Mesenchymal stem cell (in vitro differentiated cells and primary cell): Measurements from ENCODE around the gene TAF6L.

ENCODE experiments used
- DNase-seq: peaks from one replicate; pipeline ENCODE4 v3.0.0-alpha.2; 2013
- H2AFZ ChIP-seq: one replicate; pipeline ENCODE4 v1.6.1; 2013; ENCODE audit warnings: low read depth, mild to moderate bottlenecking, control low read depth, inconsistent platforms, low read length, moderate library complexity
- H2AK5ac ChIP-seq: 2 replicates; pipeline ENCODE4 v1.6.1; 2013; ENCODE audit warnings: low read length, moderate library complexity, mild to moderate bottlenecking, inconsistent platforms; ENCODE audit not compliant: severe bottlenecking
- H2BK120ac ChIP-seq: one replicate; pipeline ENCODE4 v1.6.1; 2013; ENCODE audit warnings: low read depth, mild to moderate bottlenecking, inconsistent platforms, low read length, moderate library complexity
- H2BK12ac ChIP-seq, 2 experiments: one replicate each; pipeline ENCODE4 v1.6.1; 2013; ENCODE audit warnings: inconsistent platforms in 2 of 2, low read length in 2 of 2, mild to moderate bottlenecking in 2 of 2, moderate library complexity in 2 of 2, control low read depth in 1 of 2
- H2BK15ac ChIP-seq: one replicate; pipeline ENCODE4 v1.6.1; 2013; ENCODE audit warnings: mild to moderate bottlenecking, low read depth, inconsistent platforms; ENCODE audit not compliant: poor library complexity, severe bottlenecking
- H2BK5ac ChIP-seq: 2 replicates; pipeline ENCODE4 v1.6.1; 2013; ENCODE audit warnings: low read depth, mild to moderate bottlenecking, low read length, control low read depth, inconsistent platforms; ENCODE audit not compliant: poor library complexity, severe bottlenecking
- H3K14ac ChIP-seq, 2 experiments: one replicate each; pipeline ENCODE4 v1.6.1; 2013; ENCODE audit warnings: inconsistent platforms in 2 of 2, low read length in 2 of 2, control low read depth in 1 of 2, mild to moderate bottlenecking in 1 of 2, moderate library complexity in 1 of 2
- H3K18ac ChIP-seq, 2 experiments: one replicate each; pipeline ENCODE4 v1.6.1; 2013; ENCODE audit warnings: inconsistent platforms in 2 of 2, low read length in 2 of 2, control low read depth in 1 of 2, low read depth in 1 of 2, mild to moderate bottlenecking in 1 of 2
- H3K23ac ChIP-seq, 2 experiments: one replicate each; pipeline ENCODE4 v1.6.1; 2013; ENCODE audit warnings: inconsistent platforms in 2 of 2, low read length in 2 of 2, mild to moderate bottlenecking in 2 of 2, moderate library complexity in 2 of 2, control low read depth in 1 of 2
- H3K27ac ChIP-seq: 2 replicates; pipeline ENCODE4 v1.5.1; 2013; ENCODE audit warnings: mild to moderate bottlenecking, moderate library complexity, low read length, control low read depth, inconsistent platforms; ENCODE audit not compliant: poor library complexity, severe bottlenecking
- H3K27me3 ChIP-seq, 2 experiments: 2 replicates each; pipeline versions ENCODE4 v1.6.1 to v1.7.0; 2013; ENCODE audit warnings: low read length in 2 of 2, mild to moderate bottlenecking in 2 of 2, moderate library complexity in 2 of 2, control low read depth in 1 of 2, inconsistent platforms in 1 of 2; ENCODE audit not compliant: control insufficient read depth in 1 of 2, insufficient read depth in 1 of 2
- H3K36me3 ChIP-seq, 2 experiments: 2 replicates each; pipeline versions ENCODE4 v1.6.1 to v1.7.0; 2013; ENCODE audit warnings: low read length in 2 of 2, control low read depth in 1 of 2, inconsistent platforms in 1 of 2, low read depth in 1 of 2, mild to moderate bottlenecking in 1 of 2; ENCODE audit not compliant: insufficient read depth in 2 of 2, control insufficient read depth in 1 of 2
- H3K4ac ChIP-seq, 2 experiments: one replicate each; pipeline ENCODE4 v1.6.1; 2013; ENCODE audit warnings: inconsistent platforms in 2 of 2, low read length in 2 of 2, mild to moderate bottlenecking in 2 of 2, moderate library complexity in 2 of 2, control low read depth in 1 of 2, low read depth in 1 of 2
- H3K4me1 ChIP-seq: 2 replicates; pipeline ENCODE4 v1.6.1; 2013; ENCODE audit warnings: low read depth, low read length, control low read depth; ENCODE audit not compliant: control insufficient read depth, insufficient read depth
- H3K4me2 ChIP-seq: 2 replicates; pipeline ENCODE4 v1.6.1; 2013; ENCODE audit warnings: low read length, mild to moderate bottlenecking, inconsistent platforms; ENCODE audit not compliant: poor library complexity, severe bottlenecking
- H3K4me3 ChIP-seq, 2 experiments: 2 replicates each; pipeline versions ENCODE4 v1.5.1 to v1.7.0; 2013; ENCODE audit warnings: low read length in 2 of 2, mild to moderate bottlenecking in 2 of 2, control low read depth in 1 of 2, low read depth in 1 of 2; ENCODE audit not compliant: insufficient read depth in 1 of 2
- H3K79me1 ChIP-seq: replicated peaks from 2 replicates; pipeline ENCODE4 v1.6.1; 2013; ENCODE audit warnings: mild to moderate bottlenecking, control low read depth, low read length, inconsistent platforms; ENCODE audit not compliant: poor library complexity, severe bottlenecking
- H3K9ac ChIP-seq: 2 replicates; pipeline ENCODE4 v1.7.0; 2013; ENCODE audit warnings: mild to moderate bottlenecking, low read length, moderate library complexity
- H3K9me3 ChIP-seq: 2 replicates; pipeline ENCODE4 v1.7.0; 2013; ENCODE audit warnings: mild to moderate bottlenecking, low read length; ENCODE audit not compliant: control insufficient read depth
- H4K8ac ChIP-seq: one replicate; pipeline ENCODE4 v1.6.1; 2013; ENCODE audit warnings: inconsistent platforms, mild to moderate bottlenecking, low read length, moderate library complexity
- H4K91ac ChIP-seq: one replicate; pipeline ENCODE4 v1.6.1; 2013; ENCODE audit warnings: mild to moderate bottlenecking, low read length, inconsistent platforms
- WGBS: methylation state at CpG from one replicate; pipeline ENCODE4 v1.1.7; 2013; ENCODE audit warnings: mixed read lengths; 5-methylcytosine and 5-hydroxymethylcytosine counted together

The TAF6L gene

DNA sequence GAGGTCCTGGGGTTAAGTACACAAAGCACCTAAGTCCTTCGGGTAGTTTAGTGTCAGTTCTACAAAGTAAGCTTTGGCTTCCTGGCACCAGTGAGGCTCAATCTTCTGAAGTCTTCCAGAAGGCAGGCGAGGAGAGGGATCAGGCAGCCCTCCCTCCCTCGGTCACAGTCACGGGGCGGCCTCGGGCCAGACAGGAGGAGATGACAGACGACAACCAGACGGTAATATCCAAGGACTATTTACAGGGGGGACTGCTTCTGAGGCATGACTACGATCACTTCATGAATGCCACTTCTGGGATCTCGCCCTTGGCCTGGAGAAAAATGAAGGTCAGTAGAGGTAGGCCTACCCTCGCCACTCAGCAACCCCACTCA lies 21.0 kb downstream of the TAF6L start:
- Histone ChIP-seq H3K4me1 (peaks cover 18% of the 10 kb centered on the region), H3K79me1 (peaks cover 15% of the 10 kb centered on the region), H3K9me3 (no peaks in the 10 kb centered on the region), H4K8ac (peak overlapping the region; percentile 19), H3K27me3 (no peaks in the 10 kb centered on the region), H2AK5ac (peak overlapping the region; percentile 37), H2BK12ac (no peak overlapping the region), H3K4ac (peak overlapping the region in 1 of 2 experiments; percentile 59), H2BK15ac (no peak overlapping the region), H2BK120ac (no peak overlapping the region), H3K23ac (peak overlapping the region in 1 of 2 experiments; percentile 50), H4K91ac (no peak overlapping the region), H3K27ac (peak overlapping the region; percentile 71), H3K36me3 (peaks cover 64 to 72% of the 10 kb centered on the region in 2 experiments), H3K4me2 (no peak overlapping the region), H3K9ac (peak overlapping the region; percentile 94), H2AFZ (no peak overlapping the region), H2BK5ac (no peak overlapping the region), H3K18ac (peak overlapping the region; percentile 28 to 49), H3K4me3 (peak overlapping the region in 1 of 2 experiments; percentile 96), H3K14ac (peak overlapping the region in 1 of 2 experiments; percentile 77)
- DNase-seq: peak; percentile 76
- 32% methylated on average over 8 of the region's 11 CpGs for WGBS

DNA sequence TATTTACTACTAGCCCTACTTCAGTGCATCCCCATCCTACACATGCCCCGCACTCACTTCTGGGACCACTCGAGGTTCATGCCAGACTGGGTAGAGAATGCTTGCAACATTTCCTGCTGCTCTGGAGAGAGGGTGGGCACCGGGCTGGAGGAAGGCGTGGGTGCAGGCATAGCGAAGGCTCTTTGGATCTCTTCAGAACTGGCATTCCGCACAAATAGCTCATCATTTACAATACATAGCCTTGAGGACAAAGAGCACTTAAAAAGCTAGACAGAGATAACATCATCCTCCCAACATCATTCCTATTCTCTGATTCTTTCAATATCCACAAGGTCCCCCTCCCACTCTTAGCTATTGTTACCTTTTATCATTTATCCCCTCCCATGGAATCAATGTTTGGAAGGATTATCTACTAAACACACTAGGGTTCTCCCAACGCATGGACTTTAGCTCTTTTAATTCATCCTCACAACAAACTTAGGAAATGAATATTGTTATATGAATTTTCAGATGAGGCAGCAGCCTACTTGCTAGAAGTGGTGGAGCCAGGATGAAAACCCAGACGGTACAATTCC lies 23.1 kb downstream of the TAF6L start:
- no peak overlapping the region for H3K18ac ChIP-seq
- no peak overlapping the region for H3K4ac ChIP-seq
- H2BK5ac ChIP-seq: no peak overlapping the region
- no peak overlapping the region for H4K8ac ChIP-seq
- WGBS: 97% methylated on average over 7 of the region's 8 CpGs
- peak overlapping the region; percentile 21 for H3K9ac ChIP-seq
- H3K27me3 ChIP-seq: no peaks in the 10 kb centered on the region
- no peak overlapping the region for H3K14ac ChIP-seq
- H3K4me2 ChIP-seq: no peak overlapping the region
- H3K27ac ChIP-seq: no peak overlapping the region
- H3K23ac ChIP-seq: no peak overlapping the region
- no peak overlapping the region for H4K91ac ChIP-seq
- H2BK12ac ChIP-seq: no peak overlapping the region
- H2BK15ac ChIP-seq: no peak overlapping the region
- no peak overlapping the region for H3K4me3 ChIP-seq
- no peak overlapping the region for H2AFZ ChIP-seq
- H3K4me1 ChIP-seq: peaks cover 14% of the 10 kb centered on the region
- H3K9me3 ChIP-seq: no peaks in the 10 kb centered on the region
- peaks cover 25% of the 10 kb centered on the region for H3K79me1 ChIP-seq
- no peak overlapping the region for H2BK120ac ChIP-seq
- peaks cover 79 to 85% of the 10 kb centered on the region in 2 experiments for H3K36me3 ChIP-seq
- DNase-seq: no peak
- no peak overlapping the region for H2AK5ac ChIP-seq

GRCh38 chr11:62796281-62796680 lies 25.1 kb downstream of the TAF6L start:
- no peak for DNase-seq
- H2AK5ac ChIP-seq: no peak overlapping the region
- H2BK5ac ChIP-seq: no peak overlapping the region
- H4K91ac ChIP-seq: no peak overlapping the region
- no peak overlapping the region for H3K14ac ChIP-seq
- no peaks in the 10 kb centered on the region for H3K27me3 ChIP-seq
- 88% methylated on average over 7 of the region's 7 CpGs for WGBS
- H3K4me2 ChIP-seq: no peak overlapping the region
- no peak overlapping the region for H3K23ac ChIP-seq
- H2BK120ac ChIP-seq: no peak overlapping the region
- H3K27ac ChIP-seq: no peak overlapping the region
- H3K79me1 ChIP-seq: peaks cover 36% of the 10 kb centered on the region
- H3K4ac ChIP-seq: no peak overlapping the region
- peaks cover 9% of the 10 kb centered on the region for H3K4me1 ChIP-seq
- no peak overlapping the region for H4K8ac ChIP-seq
- no peaks in the 10 kb centered on the region for H3K9me3 ChIP-seq
- H2BK12ac ChIP-seq: no peak overlapping the region
- no peak overlapping the region for H2AFZ ChIP-seq
- peaks cover 85 to 90% of the 10 kb centered on the region in 2 experiments for H3K36me3 ChIP-seq
- no peak overlapping the region for H3K18ac ChIP-seq
- no peak overlapping the region for H3K4me3 ChIP-seq
- no peak overlapping the region for H2BK15ac ChIP-seq
- H3K9ac ChIP-seq: no peak overlapping the region

- Histone ChIP-seq H2AFZ (no peak overlapping the region), H3K36me3 (peaks cover 82 to 90% of the 10 kb centered on the region in 2 experiments), H2BK15ac (no peak overlapping the region), H4K8ac (no peak overlapping the region), H3K23ac (no peak overlapping the region), H3K4me2 (no peak overlapping the region), H3K27ac (no peak overlapping the region), H3K9me3 (no peaks in the 10 kb centered on the region), H2BK12ac (no peak overlapping the region), H3K4me3 (no peak overlapping the region), H3K4me1 (peaks cover 6% of the 10 kb centered on the region), H3K14ac (no peak overlapping the region), H2BK120ac (no peak overlapping the region), H3K4ac (no peak overlapping the region), H2AK5ac (no peak overlapping the region), H3K79me1 (peaks cover 42% of the 10 kb centered on the region), H3K27me3 (no peaks in the 10 kb centered on the region), H3K18ac (no peak overlapping the region), H4K91ac (no peak overlapping the region), H2BK5ac (no peak overlapping the region), H3K9ac (no peak overlapping the region)
- WGBS: 96% methylated on average over 10 of the region's 10 CpGs
- DNase-seq: no peak
Observed at GRCh38 chr11:62799486-62799885, 28.3 kb downstream of the TAF6L start.
